ENCODE data around the gene EZR. TPM values are rescaled to one million over a fixed set of nuclear protein-coding genes. Genes with fewer than 3 reads are reported as not detected.
A peak's percentile ranks its signal among the peaks of the same experiment; 100 is the strongest.

Gene EZR
- total and polyA plus RNA-seq, 2 of the 8 experiments (the other 6 are each of a cell fraction or from before 2014, with no cell fraction given) = 122 to 286 TPM

GRCh38 chr6:158785036-158785435 lies 34.1 kb downstream of the EZR start:
- H3K79me2 ChIP-seq (ENCODE audit: control insufficient read depth in 1 of 2, insufficient read depth in 2 of 2, low read length in 2 of 2) = peaks cover 0 to 86% of the 10 kb centered on the region in 2 experiments; a peak in 2 of 4 replicates
- no peak overlapping the region for H3K4ac ChIP-seq (replicated peaks; ENCODE audit: insufficient read length, low read depth, low read length)
- no peak overlapping the region for H3K27ac ChIP-seq (ENCODE audit: low read depth, low read length)
- TF ChIP-seq CBX5 (IDR thresholded peaks at IDR 0.05; ENCODE audit: low read depth, low read length) = no peak
- TF ChIP-seq, protein P1, sequence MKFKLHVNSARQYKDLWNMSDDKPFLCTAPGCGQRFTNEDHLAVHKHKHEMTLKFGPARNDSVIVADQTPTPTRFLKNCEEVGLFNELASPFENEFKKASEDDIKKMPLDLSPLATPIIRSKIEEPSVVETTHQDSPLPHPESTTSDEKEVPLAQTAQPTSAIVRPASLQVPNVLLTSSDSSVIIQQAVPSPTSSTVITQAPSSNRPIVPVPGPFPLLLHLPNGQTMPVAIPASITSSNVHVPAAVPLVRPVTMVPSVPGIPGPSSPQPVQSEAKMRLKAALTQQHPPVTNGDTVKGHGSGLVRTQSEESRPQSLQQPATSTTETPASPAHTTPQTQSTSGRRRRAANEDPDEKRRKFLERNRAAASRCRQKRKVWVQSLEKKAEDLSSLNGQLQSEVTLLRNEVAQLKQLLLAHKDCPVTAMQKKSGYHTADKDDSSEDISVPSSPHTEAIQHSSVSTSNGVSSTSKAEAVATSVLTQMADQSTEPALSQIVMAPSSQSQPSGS (IDR thresholded peaks at IDR 0.05; ENCODE audit: low read length) = no peak
- no peak for TF ChIP-seq MAFK (IDR thresholded peaks at IDR 0.05; ENCODE audit: low read depth, low read length)
- TF ChIP-seq CTCF (IDR thresholded peaks at IDR 0.05; ENCODE audit: control extremely low read depth in 1 of 3, insufficient read depth in 1 of 3, low read depth in 1 of 3, low read length in 3 of 3) = no peak

More at GRCh38 chr6:158785036-158785435, 34.1 kb downstream of the EZR start:
- Histone ChIP-seq H2AFZ (ENCODE audit: low read length) (no peak overlapping the region), H3K4me3 (ENCODE audit: extremely low read depth in 1 of 4, insufficient read depth in 2 of 4, low read depth in 3 of 4, low read length in 4 of 4) (no peak overlapping the region), H3K9me3 (ENCODE audit: insufficient read depth in 2 of 2, low read depth in 1 of 2, low read length in 1 of 2) (no peaks in the 10 kb centered on the region), H4K5ac (ENCODE audit: insufficient read length, low read depth, low read length) (no peak overlapping the region), H2BK120ac (replicated peaks; ENCODE audit: low read depth, low read length) (no peak overlapping the region), H3K36me3 (ENCODE audit: control insufficient read depth in 2 of 4, insufficient read depth in 4 of 4, low read length in 3 of 4) (peaks cover 52 to 100% (median 82%) of the 10 kb centered on the region in 4 experiments), H3K79me1 (ENCODE audit: low read depth, low read length) (peaks cover 16% of the 10 kb centered on the region; the same call in 1 of the 2 replicates), H3K4me2 (ENCODE audit: insufficient read depth in 1 of 2, low read depth in 2 of 2, low read length in 2 of 2) (no peak overlapping the region), H4K91ac (replicated peaks; ENCODE audit: insufficient read length, low read length) (no peak overlapping the region), H2BK20ac (ENCODE audit: low read length) (no peak overlapping the region), H3K27me3 (replicated peaks in 1 of 4; ENCODE audit: control insufficient read depth in 3 of 4, extremely low read depth in 1 of 4, insufficient read depth in 3 of 4, low read length in 3 of 4) (no peaks in the 10 kb centered on the region), H4K8ac (ENCODE audit: extremely low read depth, insufficient read depth, low read length) (no peak overlapping the region), H2BK15ac (ENCODE audit: low read length) (no peak overlapping the region), H3K56ac (replicated peaks; ENCODE audit: insufficient read length, low read depth, low read length) (no peak overlapping the region), H2AK5ac (ENCODE audit: low read depth, low read length) (no peak overlapping the region), H3K18ac (ENCODE audit: extremely low read depth, low read length) (no peak overlapping the region), H3K4me1 (replicated peaks in 1 of 4; ENCODE audit: control insufficient read depth in 3 of 4, insufficient read depth in 4 of 4, low read length in 3 of 4) (peaks cover 0 to 2% (median under 1%) of the 10 kb centered on the region in 4 experiments; a peak in 2 of 7 replicates), H3K14ac (ENCODE audit: insufficient read length) (no peak overlapping the region), H3K9ac (replicated peaks in 1 of 4; ENCODE audit: extremely low read depth in 1 of 4, low read depth in 3 of 4, low read length in 3 of 4) (no peak overlapping the region), H4K20me1 (replicated peaks in 1 of 2; ENCODE audit: control insufficient read depth in 1 of 2, insufficient read depth in 2 of 2, low read length in 2 of 2) (peaks cover 7 to 25% of the 10 kb centered on the region in 2 experiments), H2BK5ac (ENCODE audit: low read depth, low read length) (peak overlapping the region; percentile 3; the same call in 1 of the 2 replicates), H3K23ac (ENCODE audit: insufficient read length) (no peak overlapping the region), H2BK12ac (ENCODE audit: low read depth, low read length) (no peak overlapping the region; the same call in 1 of the 2 replicates), H3K23me2 (ENCODE audit: low read depth, low read length) (no peaks in the 10 kb centered on the region)
- FAIRE-seq = no peak
- WGBS, 2 experiments (ENCODE audit: extremely low coverage in 1 of 2, insufficient coverage in 1 of 2, insufficient read length in 1 of 2, insufficient replicate concordance in 2 of 2, low coverage in 1 of 2, low lambda C conversion rate in 2 of 2, missing lambda C conversion rate in 1 of 2) = 96% methylated on average over 12 of the region's 12 CpGs; no CpG with 5 or more reads in 1 of the 2 experiments
- ChIA-PET CTCF (ENCODE audit: partially characterized antibody) (interaction anchor here (0.8 to 4.5 kb wide), 8 partner anchors 10 to 186 kb away, joined by 3 to 17 read pairs (median 4); no protein-coding TSS in a partner anchor), POLR2A (ENCODE audit: partially characterized antibody) (interaction anchor here (2.4 kb wide), 1 partner anchor 16 kb away, joined by 8 read pairs; no protein-coding TSS in a partner anchor)
- DNase-seq (ENCODE audit: low read depth in 1 of 2, low spot score in 2 of 2) = no peak
